ENCODE data around the gene RPL28. TPM values are rescaled to one million over a fixed set of nuclear protein-coding genes. Genes with fewer than 3 reads are reported as not detected.

RPL28 gene
- total and polyA plus RNA-seq, 2 of the 4 experiments (the other 2 are of a cell fraction): 386 to 1,693 TPM

GRCh38 chr19:55358493-55358892, 27.2 kb upstream of the RPL28 start:
- no peak overlapping the region for H3K56ac ChIP-seq (ENCODE audit: extremely low read depth, insufficient read depth, low read length)
- no peak overlapping the region for H4K8ac ChIP-seq (ENCODE audit: low read depth in 2 of 2, low read length in 2 of 2)
- H3K4ac ChIP-seq (ENCODE audit: low read depth, low read length): no peak overlapping the region
- dilution Hi-C loops (cut with HindIII; ENCODE audit: low sequenced_read_pairs, unreplicated experiment): no loop called here
- no peaks in the 10 kb centered on the region for H3K9me1 ChIP-seq (ENCODE audit: insufficient read depth, low read length)
- H3K36me3 ChIP-seq (ENCODE audit: control insufficient read depth, insufficient read depth, low read length): no peaks in the 10 kb centered on the region
- H3K4me3 ChIP-seq (ENCODE audit: insufficient read depth, low read depth, low read length): no peak overlapping the region
- H3K9ac ChIP-seq (ENCODE audit: low read depth, low read length): no peak overlapping the region
- 92% methylated on average over 11 of the region's 19 CpGs; no CpG with 5 or more reads in 1 of the 2 experiments for WGBS, 2 experiments (ENCODE audit: extremely low coverage in 2 of 2, insufficient read length in 1 of 2)
- no peak overlapping the region for H2AK9ac ChIP-seq (replicated peaks; ENCODE audit: low read depth, low read length, poor library complexity)
- ChIA-PET CTCF (no interaction called here), POLR2A (ENCODE audit: unreplicated experiment) (no interaction called here)
- no peak overlapping the region for H2BK20ac ChIP-seq (ENCODE audit: low read depth, low read length)
- H3K23ac ChIP-seq (ENCODE audit: low read depth, low read length): no peak overlapping the region
- peaks cover 23% of the 10 kb centered on the region for H3K27me3 ChIP-seq (ENCODE audit: control insufficient read depth, insufficient read depth, low read length)
- no peaks in the 10 kb centered on the region for H3K9me3 ChIP-seq (ENCODE audit: control insufficient read depth, insufficient read depth, low read length)
- no peak overlapping the region for H2AK5ac ChIP-seq (ENCODE audit: low read depth, low read length)
- no peak for DNase-seq
- no TSS peak for BruUV-seq (replicated peaks)
- no peak overlapping the region for H3K18ac ChIP-seq (ENCODE audit: low read depth, low read length)
- in situ Hi-C loops (cut with MboI; ENCODE audit: low sequenced_read_pairs): no loop called here
- no peak overlapping the region for H2AFZ ChIP-seq (replicated peaks; ENCODE audit: low read length, poor library complexity)
- no peak overlapping the region for H2BK15ac ChIP-seq (ENCODE audit: low read depth, low read length)
- H3K14ac ChIP-seq (replicated peaks; ENCODE audit: low read depth, low read length): no peak overlapping the region
- no peak overlapping the region for H4K5ac ChIP-seq (ENCODE audit: low read depth, low read length)
- ATAC-seq (ENCODE audit: low read depth): no peak
- H2BK5ac ChIP-seq (ENCODE audit: low read depth, low read length, poor library complexity, severe bottlenecking): no peak overlapping the region
- H3K4me2 ChIP-seq (ENCODE audit: low read depth, low read length): no peak overlapping the region
- H4K20me1 ChIP-seq (ENCODE audit: insufficient read depth, low read length): peaks cover 9% of the 10 kb centered on the region; the same call in 1 of the 2 replicates
- peaks cover 2% of the 10 kb centered on the region; the same call in 1 of the 2 replicates for H3K4me1 ChIP-seq (ENCODE audit: control insufficient read depth, insufficient read depth, low read length)
- no peak overlapping the region for H4K91ac ChIP-seq (ENCODE audit: insufficient read depth, low read depth, low read length)
- no peak overlapping the region for H2BK120ac ChIP-seq (ENCODE audit: low read depth, low read length)
- TF ChIP-seq ELK1 (IDR thresholded peaks at IDR 0.05; ENCODE audit: borderline replicate concordance, low read depth, low read length) (no peak), RCOR1 (IDR thresholded peaks at IDR 0.05; ENCODE audit: insufficient replicate concordance, low read length) (no peak), NFE2L2 (IDR thresholded peaks at IDR 0.05; ENCODE audit: low read depth, low read length) (no peak), MAFK (IDR thresholded peaks at IDR 0.05; ENCODE audit: low read depth, low read length) (no peak), CEBPB (IDR thresholded peaks at IDR 0.05; ENCODE audit: low read depth, low read length) (no peak), CHD1 (IDR thresholded peaks at IDR 0.05; ENCODE audit: low read depth, low read length) (no peak), BHLHE40 (IDR thresholded peaks at IDR 0.05; ENCODE audit: low read depth, low read length) (no peak), FOS (IDR thresholded peaks at IDR 0.05; ENCODE audit: low read depth, low read length) (no peak), MXI1 (IDR thresholded peaks at IDR 0.05; ENCODE audit: borderline replicate concordance, low read depth, low read length) (no peak)
- TF ChIP-seq, protein P1, sequence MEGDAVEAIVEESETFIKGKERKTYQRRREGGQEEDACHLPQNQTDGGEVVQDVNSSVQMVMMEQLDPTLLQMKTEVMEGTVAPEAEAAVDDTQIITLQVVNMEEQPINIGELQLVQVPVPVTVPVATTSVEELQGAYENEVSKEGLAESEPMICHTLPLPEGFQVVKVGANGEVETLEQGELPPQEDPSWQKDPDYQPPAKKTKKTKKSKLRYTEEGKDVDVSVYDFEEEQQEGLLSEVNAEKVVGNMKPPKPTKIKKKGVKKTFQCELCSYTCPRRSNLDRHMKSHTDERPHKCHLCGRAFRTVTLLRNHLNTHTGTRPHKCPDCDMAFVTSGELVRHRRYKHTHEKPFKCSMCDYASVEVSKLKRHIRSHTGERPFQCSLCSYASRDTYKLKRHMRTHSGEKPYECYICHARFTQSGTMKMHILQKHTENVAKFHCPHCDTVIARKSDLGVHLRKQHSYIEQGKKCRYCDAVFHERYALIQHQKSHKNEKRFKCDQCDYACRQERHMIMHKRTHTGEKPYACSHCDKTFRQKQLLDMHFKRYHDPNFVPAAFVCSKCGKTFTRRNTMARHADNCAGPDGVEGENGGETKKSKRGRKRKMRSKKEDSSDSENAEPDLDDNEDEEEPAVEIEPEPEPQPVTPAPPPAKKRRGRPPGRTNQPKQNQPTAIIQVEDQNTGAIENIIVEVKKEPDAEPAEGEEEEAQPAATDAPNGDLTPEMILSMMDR (conservative IDR thresholded peaks at IDR 0.05; ENCODE audit: low read depth, low read length): no peak
- TF ChIP-seq, protein P2, sequence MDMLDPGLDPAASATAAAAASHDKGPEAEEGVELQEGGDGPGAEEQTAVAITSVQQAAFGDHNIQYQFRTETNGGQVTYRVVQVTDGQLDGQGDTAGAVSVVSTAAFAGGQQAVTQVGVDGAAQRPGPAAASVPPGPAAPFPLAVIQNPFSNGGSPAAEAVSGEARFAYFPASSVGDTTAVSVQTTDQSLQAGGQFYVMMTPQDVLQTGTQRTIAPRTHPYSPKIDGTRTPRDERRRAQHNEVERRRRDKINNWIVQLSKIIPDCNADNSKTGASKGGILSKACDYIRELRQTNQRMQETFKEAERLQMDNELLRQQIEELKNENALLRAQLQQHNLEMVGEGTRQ (IDR thresholded peaks at IDR 0.05; ENCODE audit: low read depth, low read length): no peak
- H3K27ac ChIP-seq (ENCODE audit: insufficient read depth, low read length): no peak overlapping the region
- no peaks in the 10 kb centered on the region for H3K79me1 ChIP-seq (ENCODE audit: low read depth in 1 of 2, low read length in 2 of 2)
- intact Hi-C loops (cut with micrococcal nuclease): no loop called here

Measured in IMR-90 (cell line).